Measurements from ENCODE around the gene OR51B4. TPM values are rescaled to one million over a fixed set of nuclear protein-coding genes. Genes with fewer than 3 reads are reported as not detected.
"Not testable (repeated sequence)": the region's sequence is repeated elsewhere in the genome, so short reads cannot be mapped to it uniquely, and the experiment has no call there.

OR51B4 gene
- total RNA-seq, 1 donor from 2014 or later: not detected

- H3K9me3 ChIP-seq: no peaks in the 10 kb centered on the region
- no peak overlapping the region for H3K27ac ChIP-seq
- no peak overlapping the region for H3K4me3 ChIP-seq
- TF ChIP-seq CTCF (IDR thresholded peaks at IDR 0.05) (no peak), POLR2A (IDR thresholded peaks at IDR 0.05) (no peak), POLR2AphosphoS5 (IDR thresholded peaks at IDR 0.05; ENCODE audit: insufficient read depth in 1 of 2, low read depth in 1 of 2) (no peak)
- no peaks in the 10 kb centered on the region for H3K4me1 ChIP-seq
- no peaks in the 10 kb centered on the region for H3K27me3 ChIP-seq
- no peak for DNase-seq (ENCODE audit: extremely low spot score in 2 of 2)
- H3K36me3 ChIP-seq: no peaks in the 10 kb centered on the region
- intact Hi-C loops (cut with DNase I): no loop called here
Observed at GRCh38 chr11:5304046-5304445, 2.3 kb upstream of the OR51B4 start.

DNA sequence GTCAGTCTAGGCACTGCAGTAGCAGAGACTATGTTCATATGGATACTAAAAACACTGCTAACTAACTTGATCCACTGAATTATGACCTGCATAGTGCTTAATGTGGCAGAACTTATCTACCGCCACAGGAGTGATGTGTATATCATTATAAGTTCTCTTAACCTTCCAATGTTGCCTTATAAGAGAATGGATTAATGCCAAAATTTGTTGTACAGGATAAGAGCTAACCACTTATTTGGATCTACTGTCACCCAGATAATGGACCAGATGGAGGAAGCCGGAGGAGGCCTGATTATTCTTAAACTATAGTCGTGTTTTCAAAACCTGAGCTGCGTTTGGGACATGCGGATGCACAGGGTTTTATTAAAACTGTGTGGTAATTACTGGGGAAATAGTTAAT, 1.9 kb upstream of the OR51B4 start:
- H3K27me3 ChIP-seq: no peaks in the 10 kb centered on the region
- H3K9me3 ChIP-seq: no peaks in the 10 kb centered on the region
- no peak overlapping the region for H3K27ac ChIP-seq
- intact Hi-C loops (cut with DNase I): no loop called here
- TF ChIP-seq POLR2AphosphoS5 (IDR thresholded peaks at IDR 0.05; ENCODE audit: insufficient read depth in 1 of 2, low read depth in 1 of 2) (no peak), POLR2A (IDR thresholded peaks at IDR 0.05) (no peak), CTCF (IDR thresholded peaks at IDR 0.05) (no peak)
- DNase-seq (ENCODE audit: extremely low spot score in 2 of 2): no peak
- no peak overlapping the region for H3K4me3 ChIP-seq
- H3K4me1 ChIP-seq: no peaks in the 10 kb centered on the region
- H3K36me3 ChIP-seq: no peaks in the 10 kb centered on the region

- Histone ChIP-seq H3K27me3 (no peaks in the 10 kb centered on the region), H3K4me3 (no peak overlapping the region), H3K27ac (no peak overlapping the region), H3K4me1 (no peaks in the 10 kb centered on the region), H3K36me3 (no peaks in the 10 kb centered on the region), H3K9me3 (no peaks in the 10 kb centered on the region)
- TF ChIP-seq POLR2A (IDR thresholded peaks at IDR 0.05) (no peak), POLR2AphosphoS5 (IDR thresholded peaks at IDR 0.05; ENCODE audit: insufficient read depth in 1 of 2, low read depth in 1 of 2) (no peak), CTCF (IDR thresholded peaks at IDR 0.05) (no peak)
- intact Hi-C loops (cut with DNase I): no loop called here
- DNase-seq (ENCODE audit: extremely low spot score in 2 of 2): no peak
Observed at GRCh38 chr11:5300251-5300650, 1.5 kb downstream of the OR51B4 start.

DNA sequence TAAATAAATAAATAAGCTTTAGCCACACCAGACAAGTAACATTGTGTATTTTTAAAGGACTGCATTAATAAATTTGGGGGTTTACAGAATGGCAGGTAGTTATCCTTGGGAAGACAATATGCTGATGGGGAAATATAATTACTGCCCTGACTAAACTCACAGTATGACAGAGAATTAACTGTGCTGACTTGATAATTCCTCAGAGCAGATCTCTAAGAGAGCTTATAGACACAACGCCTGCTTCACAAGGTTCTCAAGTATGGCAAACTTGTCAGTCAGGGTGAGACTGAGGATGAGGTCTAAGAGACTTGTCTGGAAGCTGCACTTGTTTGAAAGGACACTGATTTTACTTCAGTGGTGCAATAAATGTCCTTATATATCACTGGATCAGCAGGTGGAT, 3.3 kb downstream of the OR51B4 start:
- Histone ChIP-seq H3K9me3 (no peaks in the 10 kb centered on the region), H3K27ac (no peak overlapping the region), H3K4me1 (no peaks in the 10 kb centered on the region), H3K27me3 (no peaks in the 10 kb centered on the region), H3K4me3 (no peak overlapping the region), H3K36me3 (no peaks in the 10 kb centered on the region)
- intact Hi-C loops (cut with DNase I): no loop called here
- no peak for TF ChIP-seq POLR2AphosphoS5 (IDR thresholded peaks at IDR 0.05; ENCODE audit: insufficient read depth in 1 of 2, low read depth in 1 of 2)
- no peak for TF ChIP-seq POLR2A (IDR thresholded peaks at IDR 0.05)
- no peak for TF ChIP-seq CTCF (IDR thresholded peaks at IDR 0.05)
- no peak for DNase-seq (ENCODE audit: extremely low spot score in 2 of 2)

GRCh38 chr11:5297721-5298323, 3.9 kb downstream of the OR51B4 start:
- Histone ChIP-seq H3K4me1 (no peaks in the 10 kb centered on the region), H3K27me3 (no peaks in the 10 kb centered on the region), H3K9me3 (no peaks in the 10 kb centered on the region), H3K27ac (no peak overlapping the region), H3K36me3 (no peaks in the 10 kb centered on the region), H3K4me3 (no peak overlapping the region)
- no peak for TF ChIP-seq POLR2AphosphoS5 (IDR thresholded peaks at IDR 0.05; ENCODE audit: insufficient read depth in 1 of 2, low read depth in 1 of 2)
- TF ChIP-seq CTCF (IDR thresholded peaks at IDR 0.05): no peak
- no peak for TF ChIP-seq POLR2A (IDR thresholded peaks at IDR 0.05)
- DNase-seq (ENCODE audit: extremely low spot score in 2 of 2): no peak
- intact Hi-C loops (cut with DNase I): no loop called here

- H3K9me3 ChIP-seq; H3K4me3 ChIP-seq; H3K27ac ChIP-seq; H3K4me1 ChIP-seq; DNase-seq (ENCODE audit: extremely low spot score in 2 of 2); H3K27me3 ChIP-seq; H3K36me3 ChIP-seq; intact Hi-C loops (cut with DNase I): not testable (repeated sequence)
Observed at GRCh38 chr11:5294342-5294995, 7.3 kb downstream of the OR51B4 start.

Data from vagina (tissue), 2 donors.